ENCODE data around the gene GNA14. TPM values are rescaled to one million over a fixed set of nuclear protein-coding genes. Genes with fewer than 3 reads are reported as not detected.
A peak's percentile ranks its signal among the peaks of the same experiment; 100 is the strongest.

Gene GNA14
- total RNA-seq, 1 experiment from 2014 or later, result not detected

DNA sequence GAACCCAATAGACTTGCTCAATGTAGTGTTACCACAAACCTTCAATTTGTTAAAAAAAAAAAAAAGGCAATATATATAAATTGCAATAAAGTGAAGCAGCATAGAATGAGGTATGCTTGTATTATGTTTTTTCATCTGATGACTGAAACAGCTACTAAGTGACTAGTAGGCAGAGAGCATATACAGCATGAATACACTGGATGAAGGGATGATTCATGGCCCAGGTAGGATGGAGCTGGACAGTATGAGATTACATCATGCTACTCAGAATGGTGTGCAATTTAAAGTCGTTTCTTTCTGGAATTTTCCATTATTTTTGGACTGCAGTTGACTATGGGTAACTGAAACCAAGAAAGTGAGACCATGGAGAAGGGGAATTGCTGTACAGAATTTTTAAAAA is 161.2 kb downstream of the GNA14 start:
- Mint-ChIP-seq H3K4me3 (ENCODE audit: unreplicated experiment) (no peak overlapping the region), H3K36me3 (ENCODE audit: insufficient read depth, unreplicated experiment) (no peaks in the 10 kb centered on the region), H3K4me1 (ENCODE audit: insufficient read depth, unreplicated experiment) (no peaks in the 10 kb centered on the region), H3K27ac (ENCODE audit: low read depth, unreplicated experiment) (no peak overlapping the region), H3K9me3 (ENCODE audit: unreplicated experiment) (no peaks in the 10 kb centered on the region), H3K27me3 (ENCODE audit: insufficient read depth, unreplicated experiment) (peaks cover 5% of the 10 kb centered on the region)
- intact Hi-C loops (cut with micrococcal nuclease), result loop anchor here (5.0 kb wide), 1 partner anchor 550 kb away; no protein-coding TSS in a partner anchor
- BruUV-seq (replicated peaks), result no TSS peak
- TF ChIP-seq, protein P1, sequence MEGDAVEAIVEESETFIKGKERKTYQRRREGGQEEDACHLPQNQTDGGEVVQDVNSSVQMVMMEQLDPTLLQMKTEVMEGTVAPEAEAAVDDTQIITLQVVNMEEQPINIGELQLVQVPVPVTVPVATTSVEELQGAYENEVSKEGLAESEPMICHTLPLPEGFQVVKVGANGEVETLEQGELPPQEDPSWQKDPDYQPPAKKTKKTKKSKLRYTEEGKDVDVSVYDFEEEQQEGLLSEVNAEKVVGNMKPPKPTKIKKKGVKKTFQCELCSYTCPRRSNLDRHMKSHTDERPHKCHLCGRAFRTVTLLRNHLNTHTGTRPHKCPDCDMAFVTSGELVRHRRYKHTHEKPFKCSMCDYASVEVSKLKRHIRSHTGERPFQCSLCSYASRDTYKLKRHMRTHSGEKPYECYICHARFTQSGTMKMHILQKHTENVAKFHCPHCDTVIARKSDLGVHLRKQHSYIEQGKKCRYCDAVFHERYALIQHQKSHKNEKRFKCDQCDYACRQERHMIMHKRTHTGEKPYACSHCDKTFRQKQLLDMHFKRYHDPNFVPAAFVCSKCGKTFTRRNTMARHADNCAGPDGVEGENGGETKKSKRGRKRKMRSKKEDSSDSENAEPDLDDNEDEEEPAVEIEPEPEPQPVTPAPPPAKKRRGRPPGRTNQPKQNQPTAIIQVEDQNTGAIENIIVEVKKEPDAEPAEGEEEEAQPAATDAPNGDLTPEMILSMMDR (IDR thresholded peaks at IDR 0.05; ENCODE audit: unreplicated experiment), result no peak
- DNase-seq (ENCODE audit: unreplicated experiment), result peak; percentile 14
- ChIA-PET CTCF (interaction anchor here (0.6 to 5.4 kb wide), 6 partner anchors 16 to 1133 kb away, joined by 3 to 76 read pairs (median 8); no protein-coding TSS in a partner anchor), POLR2A (interaction anchor here (0.6 kb wide), 2 partner anchors 30 to 669 kb away, joined by 3 read pairs; no protein-coding TSS in a partner anchor)

DNA sequence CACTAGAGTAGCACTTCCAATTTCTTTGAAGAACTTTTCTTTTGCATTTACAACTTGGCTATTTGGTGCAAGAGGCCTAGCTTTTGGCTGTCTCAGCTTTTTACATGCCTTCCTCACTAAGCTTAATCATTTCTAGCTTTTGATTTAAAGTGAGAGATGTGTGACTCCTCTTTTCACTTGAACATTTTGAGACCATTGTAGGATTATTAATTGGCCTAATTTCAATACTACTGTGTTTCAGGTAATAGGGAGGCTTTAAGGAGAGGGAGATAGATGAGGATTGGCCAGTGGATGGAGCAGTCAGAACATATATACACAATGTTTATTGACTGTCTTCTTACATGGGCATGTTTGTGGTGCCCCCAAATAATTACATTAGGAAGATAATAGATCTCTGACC is 161.7 kb downstream of the GNA14 start:
- H3K27me3 Mint-ChIP-seq (ENCODE audit: insufficient read depth, unreplicated experiment), result peaks cover 10% of the 10 kb centered on the region
- intact Hi-C loops (cut with micrococcal nuclease), result loop anchor here (5.0 kb wide), 1 partner anchor 551 kb away; no protein-coding TSS in a partner anchor
- H3K4me3 Mint-ChIP-seq (ENCODE audit: unreplicated experiment), result no peak overlapping the region
- no peak for DNase-seq (ENCODE audit: unreplicated experiment)
- H3K36me3 Mint-ChIP-seq (ENCODE audit: insufficient read depth, unreplicated experiment), result no peaks in the 10 kb centered on the region
- ChIA-PET CTCF (interaction anchor here (0.8 to 5.4 kb wide), 5 partner anchors 11 to 53 kb away, joined by 3 to 76 read pairs (median 5); no protein-coding TSS in a partner anchor), POLR2A (interaction anchor here (0.7 kb wide), 1 partner anchor 657 kb away, joined by 3 read pairs; no protein-coding TSS in a partner anchor)
- BruUV-seq (replicated peaks), result no TSS peak
- H3K27ac Mint-ChIP-seq (ENCODE audit: low read depth, unreplicated experiment), result no peak overlapping the region
- TF ChIP-seq, protein P1 (IDR thresholded peaks at IDR 0.05; ENCODE audit: unreplicated experiment), result no peak
- H3K9me3 Mint-ChIP-seq (ENCODE audit: unreplicated experiment), result no peaks in the 10 kb centered on the region
- no peaks in the 10 kb centered on the region for H3K4me1 Mint-ChIP-seq (ENCODE audit: insufficient read depth, unreplicated experiment)

DNA sequence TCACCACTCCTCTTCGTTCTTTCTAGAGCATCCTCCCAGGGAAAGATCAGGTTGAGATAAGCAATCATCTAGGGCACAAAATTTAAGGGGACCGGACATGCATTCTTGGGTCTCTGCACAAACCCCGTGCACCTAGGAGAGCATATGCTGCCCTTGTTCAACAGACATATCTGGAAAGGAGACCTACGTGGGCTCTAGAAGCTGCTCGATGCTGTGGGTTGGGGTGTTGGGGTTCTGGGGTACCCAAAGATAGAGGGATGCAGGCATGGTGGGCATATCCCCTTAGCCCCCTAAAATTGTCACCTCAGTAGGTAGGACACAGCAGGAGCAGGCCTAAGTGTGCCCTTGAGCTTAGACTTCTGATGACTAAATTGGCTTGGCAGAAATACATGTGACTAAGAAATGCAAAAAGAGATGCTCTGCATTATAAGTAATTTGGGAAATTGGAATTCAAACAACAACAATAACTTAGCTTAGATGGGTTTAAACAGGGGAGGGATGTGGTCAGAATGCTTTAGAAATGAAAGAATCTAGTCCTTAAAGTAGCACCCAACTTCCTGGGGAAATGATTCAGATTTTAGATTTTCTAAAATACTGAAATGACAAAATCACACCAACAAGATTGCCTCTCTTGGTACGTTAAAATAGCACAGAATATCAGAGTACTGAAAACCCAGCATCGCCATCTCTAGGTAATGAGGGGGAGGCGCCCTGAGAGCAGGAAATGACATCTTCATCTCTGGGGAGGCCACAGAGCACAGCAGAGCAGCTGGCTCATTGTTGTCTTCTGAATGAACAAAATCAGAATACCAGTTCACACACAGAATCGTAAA is 172.3 kb downstream of the GNA14 start:
- no peak for DNase-seq (ENCODE audit: unreplicated experiment)
- TF ChIP-seq, protein P1 (IDR thresholded peaks at IDR 0.05; ENCODE audit: unreplicated experiment), result no peak
- Mint-ChIP-seq H3K27me3 (ENCODE audit: insufficient read depth, unreplicated experiment) (peaks cover 2% of the 10 kb centered on the region), H3K4me3 (ENCODE audit: unreplicated experiment) (no peak overlapping the region), H3K27ac (ENCODE audit: low read depth, unreplicated experiment) (no peak overlapping the region), H3K9me3 (ENCODE audit: unreplicated experiment) (no peaks in the 10 kb centered on the region), H3K36me3 (ENCODE audit: insufficient read depth, unreplicated experiment) (no peaks in the 10 kb centered on the region), H3K4me1 (ENCODE audit: insufficient read depth, unreplicated experiment) (no peaks in the 10 kb centered on the region)
- no TSS peak for BruUV-seq (replicated peaks)
- POLR2A ChIA-PET, result no interaction called here
- CTCF ChIA-PET, result interaction anchor here (0.5 to 1.5 kb wide), 3 partner anchors 10 to 18 kb away, joined by 3 to 5 read pairs (median 3); no protein-coding TSS in a partner anchor
- intact Hi-C loops (cut with micrococcal nuclease), result no loop called here

DNA sequence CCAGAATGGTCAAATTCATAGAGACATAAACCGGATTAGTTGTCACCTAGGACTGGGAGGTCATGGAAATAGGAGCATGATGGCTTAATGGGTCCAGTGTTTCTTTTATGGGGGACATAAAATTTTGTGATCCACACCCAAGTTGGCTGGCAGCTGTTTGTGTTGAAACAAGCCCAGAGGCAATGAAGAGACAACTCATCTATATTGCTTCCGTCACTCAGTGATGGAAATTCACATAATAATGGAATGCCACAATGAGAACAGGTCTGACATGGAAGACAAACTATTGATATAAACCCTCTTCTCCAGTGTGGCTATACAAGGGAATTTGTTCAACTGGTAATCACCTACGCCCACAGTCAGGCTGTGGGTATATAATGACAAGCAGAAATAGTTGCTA is 173.2 kb downstream of the GNA14 start:
- TF ChIP-seq, protein P1 (IDR thresholded peaks at IDR 0.05; ENCODE audit: unreplicated experiment), result no peak
- H3K4me1 Mint-ChIP-seq (ENCODE audit: insufficient read depth, unreplicated experiment), result no peaks in the 10 kb centered on the region
- ChIA-PET CTCF (no interaction called here), POLR2A (no interaction called here)
- intact Hi-C loops (cut with micrococcal nuclease), result no loop called here
- H3K27me3 Mint-ChIP-seq (ENCODE audit: insufficient read depth, unreplicated experiment), result no peaks in the 10 kb centered on the region
- no peak overlapping the region for H3K4me3 Mint-ChIP-seq (ENCODE audit: unreplicated experiment)
- H3K36me3 Mint-ChIP-seq (ENCODE audit: insufficient read depth, unreplicated experiment), result no peaks in the 10 kb centered on the region
- no peak overlapping the region for H3K27ac Mint-ChIP-seq (ENCODE audit: low read depth, unreplicated experiment)
- DNase-seq (ENCODE audit: unreplicated experiment), result no peak
- no peaks in the 10 kb centered on the region for H3K9me3 Mint-ChIP-seq (ENCODE audit: unreplicated experiment)
- no TSS peak for BruUV-seq (replicated peaks)

All from MCF 10A (cell line).